ENCODE results near the gene TGFBR3L. TPM values are rescaled to one million over a fixed set of nuclear protein-coding genes. Genes with fewer than 3 reads are reported as not detected.

Gene TGFBR3L
- total RNA-seq, 1 donor, result 0.86 TPM

DNA sequence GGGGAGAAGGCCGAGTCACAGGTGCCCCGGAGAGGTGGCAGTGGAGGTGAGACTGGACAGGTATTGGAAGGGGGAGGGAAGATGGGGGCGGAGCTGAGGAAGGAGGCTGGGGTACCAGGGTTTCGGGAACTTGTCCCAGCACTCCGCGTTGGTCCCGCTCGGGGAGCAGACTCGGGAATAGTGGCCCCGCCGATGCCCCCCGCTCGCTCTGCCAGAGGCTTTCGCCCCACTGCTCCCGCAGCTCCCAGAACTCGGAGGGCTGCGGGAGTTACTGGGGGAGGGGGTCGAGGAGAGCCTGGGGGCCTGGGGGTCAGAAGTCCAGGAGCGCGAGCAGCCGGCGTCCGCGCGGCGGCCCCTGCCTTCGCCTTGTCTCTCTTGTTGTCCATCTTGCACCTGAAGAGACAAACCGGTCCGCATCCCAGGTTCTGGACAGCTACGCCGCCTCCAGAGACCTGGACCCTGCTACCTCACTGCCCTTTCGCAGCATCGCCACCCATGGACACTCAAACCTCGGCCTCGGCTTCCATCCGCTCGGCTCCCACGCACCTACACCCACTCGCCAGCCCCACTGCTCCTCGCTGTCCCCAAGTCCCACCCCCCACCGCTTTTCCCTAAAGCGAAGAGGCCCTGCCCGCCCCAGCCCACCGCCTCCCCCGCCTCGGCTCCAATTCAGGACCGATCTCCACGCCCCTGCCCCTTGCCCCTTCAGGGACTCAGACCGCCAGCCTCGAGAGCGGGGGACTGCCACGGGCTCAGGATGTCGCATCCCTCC lies 41.1 kb upstream of the TGFBR3L start:
- TF ChIP-seq, protein P1, sequence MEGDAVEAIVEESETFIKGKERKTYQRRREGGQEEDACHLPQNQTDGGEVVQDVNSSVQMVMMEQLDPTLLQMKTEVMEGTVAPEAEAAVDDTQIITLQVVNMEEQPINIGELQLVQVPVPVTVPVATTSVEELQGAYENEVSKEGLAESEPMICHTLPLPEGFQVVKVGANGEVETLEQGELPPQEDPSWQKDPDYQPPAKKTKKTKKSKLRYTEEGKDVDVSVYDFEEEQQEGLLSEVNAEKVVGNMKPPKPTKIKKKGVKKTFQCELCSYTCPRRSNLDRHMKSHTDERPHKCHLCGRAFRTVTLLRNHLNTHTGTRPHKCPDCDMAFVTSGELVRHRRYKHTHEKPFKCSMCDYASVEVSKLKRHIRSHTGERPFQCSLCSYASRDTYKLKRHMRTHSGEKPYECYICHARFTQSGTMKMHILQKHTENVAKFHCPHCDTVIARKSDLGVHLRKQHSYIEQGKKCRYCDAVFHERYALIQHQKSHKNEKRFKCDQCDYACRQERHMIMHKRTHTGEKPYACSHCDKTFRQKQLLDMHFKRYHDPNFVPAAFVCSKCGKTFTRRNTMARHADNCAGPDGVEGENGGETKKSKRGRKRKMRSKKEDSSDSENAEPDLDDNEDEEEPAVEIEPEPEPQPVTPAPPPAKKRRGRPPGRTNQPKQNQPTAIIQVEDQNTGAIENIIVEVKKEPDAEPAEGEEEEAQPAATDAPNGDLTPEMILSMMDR (IDR thresholded peaks at IDR 0.05; ENCODE audit: insufficient read depth, low read depth, low read length), result no peak
- no peak overlapping the region for H3K4me3 ChIP-seq (ENCODE audit: low read depth, low read length)
- no peak for DNase-seq (ENCODE audit: low read depth)

DNA sequence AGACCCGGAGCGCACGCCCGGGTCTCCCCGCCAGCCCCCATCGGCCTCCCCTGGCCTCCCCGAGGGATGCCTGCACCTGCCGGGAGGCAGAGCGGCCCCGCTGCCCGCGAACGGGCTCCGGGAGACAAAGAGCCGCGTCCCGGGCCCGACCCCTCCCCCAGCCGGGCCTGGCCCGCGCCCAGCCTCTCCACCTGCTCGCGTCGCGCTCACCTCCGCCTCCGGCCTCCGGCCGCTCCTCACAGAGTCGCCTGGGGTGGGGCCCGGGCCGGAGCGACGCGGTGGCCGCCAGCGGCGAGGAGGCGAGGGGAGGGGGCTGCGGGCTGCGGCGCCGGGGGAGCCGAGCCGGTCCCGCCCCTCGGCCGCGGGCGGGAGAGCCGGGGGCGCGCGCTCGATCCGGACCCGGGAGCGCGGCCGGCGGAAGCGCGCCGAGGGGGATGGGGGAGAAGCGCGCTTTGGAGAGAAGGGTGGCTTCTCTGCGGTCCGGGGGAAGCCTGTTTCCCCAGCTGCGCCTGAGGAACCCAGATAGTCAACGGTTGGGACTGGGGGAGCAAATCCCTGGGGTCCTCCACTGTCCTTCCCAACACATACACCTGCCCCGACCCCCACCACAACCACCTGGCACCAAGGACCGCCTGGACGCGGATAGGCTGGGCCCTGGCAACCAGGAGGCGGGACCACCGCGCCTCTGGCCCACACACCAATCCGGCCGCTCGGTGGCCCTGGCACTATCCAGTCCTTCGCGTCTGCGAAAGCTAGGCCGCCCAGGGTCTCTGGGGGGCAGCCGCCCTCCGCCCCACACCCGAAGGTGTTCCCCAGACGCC lies 40.3 kb upstream of the TGFBR3L start, which contains the start of gene PRR36:
Gene PRR36 (minus strand): TSS at position 315 of the 821 bp plus-strand sequence. CDS start 701 bp downstream, outside the sequence.
- DNase-seq (ENCODE audit: low read depth), result no peak
- no peak within 1 kb of the TSS for H3K4me3 ChIP-seq (ENCODE audit: low read depth, low read length)
- TF ChIP-seq, protein P1 (IDR thresholded peaks at IDR 0.05; ENCODE audit: insufficient read depth, low read depth, low read length), result no peak

DNA sequence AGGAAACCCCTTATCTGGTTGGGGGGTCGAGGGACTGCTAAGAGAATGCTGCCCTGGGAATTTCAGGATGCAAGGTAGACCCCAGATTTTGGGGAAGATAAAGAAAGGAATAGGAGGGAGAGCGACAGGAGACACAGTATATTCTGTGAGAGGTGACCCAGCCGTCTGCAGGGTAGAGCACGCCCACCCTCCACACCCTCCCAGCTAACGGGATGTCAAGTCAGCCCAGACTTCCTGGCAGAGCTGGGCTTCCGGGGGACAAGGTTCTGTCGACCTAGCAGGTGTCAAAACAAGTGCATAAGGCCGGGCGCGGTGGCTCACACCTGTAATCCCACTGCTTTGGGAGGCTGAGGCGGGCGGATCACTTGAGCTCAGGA lies 39.7 kb upstream of the TGFBR3L start:
- TF ChIP-seq, protein P1 (IDR thresholded peaks at IDR 0.05; ENCODE audit: insufficient read depth, low read depth, low read length), result no peak
- H3K4me3 ChIP-seq (ENCODE audit: low read depth, low read length), result no peak overlapping the region
- no peak for DNase-seq (ENCODE audit: low read depth)

DNA sequence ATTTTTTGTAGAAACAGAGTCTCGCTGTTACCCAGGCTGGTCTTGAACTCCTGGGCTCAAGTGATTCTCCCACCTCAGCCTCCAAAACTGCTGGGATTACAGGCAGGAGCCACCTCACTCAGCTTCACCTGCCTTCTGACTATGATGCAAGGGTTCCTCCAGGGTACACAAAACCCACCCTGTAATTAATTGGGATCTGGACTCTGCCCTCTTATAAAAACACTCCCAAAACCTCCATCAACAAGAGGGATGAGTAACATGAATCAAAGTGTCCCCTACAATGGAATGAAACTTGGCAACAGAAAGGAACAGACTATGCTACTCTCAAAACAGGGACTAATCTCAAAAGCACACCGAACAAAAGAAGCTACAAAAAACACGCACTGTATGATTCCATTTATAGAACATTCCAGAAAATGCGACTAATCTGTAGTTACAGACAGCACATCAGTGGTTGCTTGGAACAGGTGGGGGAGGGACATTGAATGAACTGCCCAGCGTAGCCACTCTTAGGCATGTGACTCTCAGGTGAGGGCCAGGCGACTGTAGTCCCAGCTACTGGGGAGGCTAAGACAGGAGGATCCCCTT lies 37.3 kb upstream of the TGFBR3L start:
- TF ChIP-seq, protein P1 (IDR thresholded peaks at IDR 0.05; ENCODE audit: insufficient read depth, low read depth, low read length), result no peak
- DNase-seq (ENCODE audit: low read depth), result no peak
- no peak overlapping the region for H3K4me3 ChIP-seq (ENCODE audit: low read depth, low read length)

DNA sequence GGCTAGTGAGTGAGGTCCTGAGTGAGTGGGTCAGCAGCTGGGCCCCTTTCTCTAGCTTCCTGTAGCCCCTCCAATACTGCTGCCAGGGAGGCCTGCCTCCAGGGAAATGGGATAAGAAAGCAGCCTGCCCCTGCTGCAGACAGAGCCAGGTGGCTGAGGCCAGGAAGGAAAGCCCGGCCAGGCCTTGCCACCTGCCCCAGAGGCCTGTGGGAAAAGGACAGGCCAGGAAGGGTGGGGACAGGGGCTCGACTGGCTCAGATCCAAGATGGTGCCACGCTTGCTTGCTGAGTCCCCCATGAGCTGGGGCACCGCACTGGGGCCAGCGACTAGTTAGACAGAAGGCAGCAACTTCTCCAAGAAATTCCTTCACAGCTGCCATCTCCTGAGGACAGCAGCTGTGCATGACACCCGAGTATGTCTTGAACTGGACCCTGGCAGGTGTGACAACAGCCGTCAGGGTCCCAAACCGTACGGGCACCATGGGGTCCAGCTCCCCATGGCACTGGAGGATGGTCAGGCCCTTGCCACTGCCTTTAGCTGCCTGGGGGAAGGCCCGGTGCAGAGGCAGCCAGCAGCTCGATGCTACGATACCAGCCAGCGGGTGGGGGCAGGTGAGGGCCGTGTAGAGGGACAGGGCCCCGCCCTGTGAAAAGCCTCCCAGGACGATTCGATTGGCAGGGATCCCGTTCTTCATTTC lies 35.4 kb upstream of the TGFBR3L start:
- TF ChIP-seq, protein P1 (IDR thresholded peaks at IDR 0.05; ENCODE audit: insufficient read depth, low read depth, low read length), result no peak
- DNase-seq (ENCODE audit: low read depth), result no peak
- H3K4me3 ChIP-seq (ENCODE audit: low read depth, low read length), result no peak overlapping the region

DNA sequence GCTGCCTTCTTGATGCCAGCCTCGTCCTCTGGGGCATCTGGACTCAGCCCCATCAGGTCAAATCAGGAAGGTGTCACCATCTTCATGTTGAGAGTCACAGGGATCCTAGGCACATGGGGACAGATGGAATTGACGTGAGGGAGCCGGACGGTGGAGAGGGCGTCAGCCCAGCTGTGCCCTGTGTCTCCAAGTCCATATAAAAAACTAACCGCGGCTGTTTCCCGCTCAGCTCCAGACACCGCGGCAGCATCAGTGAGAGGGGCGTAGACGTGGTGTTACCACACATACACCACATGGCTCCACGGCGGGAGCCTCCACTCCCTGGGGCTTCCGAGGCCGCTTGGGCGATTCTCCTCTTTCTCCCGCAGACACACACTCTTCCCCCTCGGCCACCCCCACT lies 34.8 kb upstream of the TGFBR3L start:
- DNase-seq (ENCODE audit: low read depth), result peak; percentile 9
- TF ChIP-seq, protein P1 (IDR thresholded peaks at IDR 0.05; ENCODE audit: insufficient read depth, low read depth, low read length), result no peak
- H3K4me3 ChIP-seq (ENCODE audit: low read depth, low read length), result no peak overlapping the region

Data from fibroblast of villous mesenchyme (primary cell).